IMR-90 (cell line): ENCODE data around the gene NOD2. TPM values are rescaled to one million over a fixed set of nuclear protein-coding genes. Genes with fewer than 3 reads are reported as not detected.

Experiments
- ATAC-seq: fragments of 200-7000 bp; cut with Tn5 transposase; 2 replicates; pipeline ENCODE4 v1.9.1; 2020; ENCODE audit warnings: low read depth, mild to moderate bottlenecking, moderate library complexity
- BruUV-seq: library from RNA; stranded (reverse); fragments of 400-500 nt; replicated peaks from 2 replicates; lab custom pipeline; 2021; lab: Mats Ljungman, UMichigan
- CTCF ChIA-PET: fragments of 300-600 bp; formaldehyde crosslinking; extraction: SDS; loops from one replicate; lab custom pipeline; 2021; ENCODE audit warnings: antibody characterized with exemption; lab: Yijun Ruan, JAX
- POLR2A ChIA-PET: fragments of 300-600 bp; sonication (Branson Sonifier 250); formaldehyde crosslinking; loops from one replicate; lab custom pipeline; 2022; ENCODE audit warnings: antibody characterized with exemption; ENCODE audit not compliant: unreplicated experiment; lab: Charles Lee
- DNase-seq: peaks from one replicate; pipeline ENCODE4 v3.0.0; 2013
- H2AFZ ChIP-seq: replicated peaks from 2 replicates; pipeline ENCODE3; 2013; ENCODE audit warnings: low read length, mild to moderate bottlenecking; ENCODE audit not compliant: poor library complexity
- H2AK5ac ChIP-seq: 2 replicates; pipeline ENCODE4 v1.6.1; 2013; ENCODE audit warnings: low read depth, low read length, inconsistent platforms
- H2AK9ac ChIP-seq: replicated peaks from 2 replicates; pipeline ENCODE3; 2013; ENCODE audit warnings: mild to moderate bottlenecking, low read depth, low read length, moderate library complexity; ENCODE audit not compliant: poor library complexity
- H2BK120ac ChIP-seq: 2 replicates; pipeline ENCODE4 v1.6.1; 2013; ENCODE audit warnings: low read depth, low read length, inconsistent platforms
- H2BK15ac ChIP-seq: 3 replicates; pipeline ENCODE4 v1.6.1; 2013; ENCODE audit warnings: low read depth, low read length, inconsistent platforms
- H2BK20ac ChIP-seq: 2 replicates; pipeline ENCODE4 v1.6.1; 2013; ENCODE audit warnings: low read depth, mild to moderate bottlenecking, inconsistent platforms, low read length, moderate library complexity
- H2BK5ac ChIP-seq: 2 replicates; pipeline ENCODE4 v1.6.1; 2013; ENCODE audit warnings: mild to moderate bottlenecking, low read depth, low read length, inconsistent platforms; ENCODE audit not compliant: poor library complexity, severe bottlenecking
- H3K14ac ChIP-seq: replicated peaks from 2 replicates; pipeline ENCODE4 v1.6.1; 2013; ENCODE audit warnings: low read depth, low read length, inconsistent platforms
- H3K18ac ChIP-seq: 2 replicates; pipeline ENCODE4 v1.6.1; 2013; ENCODE audit warnings: low read depth, low read length, control low read depth
- H3K23ac ChIP-seq: 2 replicates; pipeline ENCODE4 v1.6.1; 2013; ENCODE audit warnings: low read depth, low read length, inconsistent platforms
- H3K27ac ChIP-seq: 2 replicates; pipeline ENCODE4 v1.5.1; 2013; ENCODE audit warnings: mild to moderate bottlenecking, control low read depth, low read length; ENCODE audit not compliant: insufficient read depth
- H3K27me3 ChIP-seq: 2 replicates; pipeline ENCODE4 v1.6.1; 2013; ENCODE audit warnings: low read length; ENCODE audit not compliant: control insufficient read depth, insufficient read depth
- H3K36me3 ChIP-seq: 2 replicates; pipeline ENCODE4 v1.6.1; 2013; ENCODE audit warnings: low read length, mixed read lengths; ENCODE audit not compliant: control insufficient read depth, insufficient read depth
- H3K4ac ChIP-seq: 2 replicates; pipeline ENCODE4 v1.6.1; 2013; ENCODE audit warnings: low read depth, low read length, inconsistent platforms
- H3K4me1 ChIP-seq: 2 replicates; pipeline ENCODE4 v1.6.1; 2013; ENCODE audit warnings: low read length, mixed read lengths; ENCODE audit not compliant: control insufficient read depth, insufficient read depth
- H3K4me2 ChIP-seq: 2 replicates; pipeline ENCODE4 v1.6.1; 2013; ENCODE audit warnings: low read depth, mild to moderate bottlenecking, control low read depth, low read length, moderate library complexity
- H3K4me3 ChIP-seq: 2 replicates; pipeline ENCODE4 v1.5.1; 2013; ENCODE audit warnings: low read depth, mild to moderate bottlenecking, control low read depth, low read length, moderate library complexity; ENCODE audit not compliant: insufficient read depth
- H3K56ac ChIP-seq: 2 replicates; pipeline ENCODE4 v1.6.1; 2013; ENCODE audit warnings: low read length, inconsistent platforms; ENCODE audit not compliant: insufficient read depth; ENCODE audit errors: extremely low read depth
- H3K79me1 ChIP-seq, 2 experiments: 2 replicates each; pipeline ENCODE4 v1.6.1; 2013; ENCODE audit warnings: low read length in 2 of 2, inconsistent platforms in 1 of 2, low read depth in 1 of 2
- H3K9ac ChIP-seq: 2 replicates; pipeline ENCODE4 v1.6.1; 2013; ENCODE audit warnings: low read depth, low read length, control low read depth
- H3K9me1 ChIP-seq: 2 replicates; pipeline ENCODE4 v1.6.1; 2013; ENCODE audit warnings: low read length, inconsistent platforms; ENCODE audit not compliant: insufficient read depth
- H3K9me3 ChIP-seq: 2 replicates; pipeline ENCODE4 v1.6.1; 2013; ENCODE audit warnings: low read length; ENCODE audit not compliant: control insufficient read depth, insufficient read depth
- H4K20me1 ChIP-seq: 2 replicates; pipeline ENCODE4 v1.6.1; 2013; ENCODE audit warnings: low read length, inconsistent platforms; ENCODE audit not compliant: insufficient read depth
- H4K5ac ChIP-seq: 2 replicates; pipeline ENCODE4 v1.6.1; 2013; ENCODE audit warnings: mild to moderate bottlenecking, low read depth, low read length, control low read depth
- H4K8ac ChIP-seq, 2 experiments: 2 replicates each; pipeline ENCODE4 v1.6.1; 2013; ENCODE audit warnings: low read depth in 2 of 2, low read length in 2 of 2, control low read depth in 1 of 2, inconsistent platforms in 1 of 2
- H4K91ac ChIP-seq: 2 replicates; pipeline ENCODE4 v1.6.1; 2013; ENCODE audit warnings: low read depth, low read length, inconsistent platforms; ENCODE audit not compliant: insufficient read depth
- CHD1 ChIP-seq: IDR thresholded peaks from 2 replicates; pipeline ENCODE4 v1.6.1; 2012; ENCODE audit warnings: low read depth, low read length, improper control_type of control experiment
- ELK1 ChIP-seq: fragments of 150-350 bp; IDR thresholded peaks from 2 replicates; pipeline ENCODE4 v1.6.1; 2016; ENCODE audit warnings: low read depth, mild to moderate bottlenecking, low read length, moderate library complexity, borderline replicate concordance
- FOS ChIP-seq: fragments of 150-350 bp; IDR thresholded peaks from 2 replicates; pipeline ENCODE4 v1.6.1; 2016; ENCODE audit warnings: low read depth, low read length
- MAFK ChIP-seq: IDR thresholded peaks from 2 replicates; pipeline ENCODE4 v1.6.1; 2012; ENCODE audit warnings: low read depth, low read length, improper control_type of control experiment
- MAZ ChIP-seq: IDR thresholded peaks from 2 replicates; pipeline ENCODE4 v1.6.1; 2012; ENCODE audit warnings: low read depth, mild to moderate bottlenecking, low read length, improper control_type of control experiment, moderate library complexity, borderline replicate concordance
- POLR2A ChIP-seq: IDR thresholded peaks from 2 replicates; pipeline ENCODE4 v1.6.1; 2012; ENCODE audit warnings: mild to moderate bottlenecking, low read depth, low read length
- RAD21 ChIP-seq: IDR thresholded peaks from 2 replicates; pipeline ENCODE4 v1.6.1; 2012; ENCODE audit warnings: low read length, improper control_type of control experiment
- RCOR1 ChIP-seq: IDR thresholded peaks from 2 replicates; pipeline ENCODE4 v1.6.1; 2012; ENCODE audit warnings: mild to moderate bottlenecking, low read length, improper control_type of control experiment; ENCODE audit not compliant: insufficient replicate concordance
- RFX5 ChIP-seq: IDR thresholded peaks from 2 replicates; pipeline ENCODE4 v1.8.0; 2012; ENCODE audit warnings: low read depth, mild to moderate bottlenecking, low read length, moderate library complexity
- SMC3 ChIP-seq: fragments of 150-350 bp; IDR thresholded peaks from 2 replicates; pipeline ENCODE4 v1.6.1; 2016; ENCODE audit warnings: low read depth, mild to moderate bottlenecking, antibody characterized with exemption, low read length, moderate library complexity
- USF2 ChIP-seq: fragments of 150-350 bp; IDR thresholded peaks from 2 replicates; pipeline ENCODE4 v1.6.1; 2017; ENCODE audit warnings: mild to moderate bottlenecking, antibody characterized with exemption, low read length, low read depth
- WGBS, 2 experiments: methylation state at CpG; one replicate each; pipeline versions ENCODE4 v1.1.5 to v1.1.7; 2013; ENCODE audit warnings: missing lambda C conversion rate in 2 of 2; ENCODE audit not compliant: insufficient read length in 1 of 2; ENCODE audit errors: extremely low coverage in 2 of 2; 5-methylcytosine and 5-hydroxymethylcytosine counted together
- dilution Hi-C: fragments of 300-500 bp; cut with HindIII; formaldehyde crosslinking; loops from one replicate; pipeline ENCODE4 v1.14.3; 2018; ENCODE audit warnings: low sequenced_read_pairs; ENCODE audit not compliant: unreplicated experiment
- in situ Hi-C: fragments of 300-500 bp; cut with MboI; formaldehyde crosslinking; loops from 3 replicates; pipeline ENCODE4 v1.14.3; 2019; ENCODE audit warnings: low sequenced_read_pairs, inconsistent platforms, mixed read lengths
- intact Hi-C: fragments of 100-400 bp; cut with micrococcal nuclease; formaldehyde crosslinking; loops from 2 replicates; pipeline ENCODE4 v1.10.0; 2022
- polyA plus RNA-seq, 3 experiments: library from polyadenylated mRNA; depleted of rRNA; stranded (reverse); fragments of >200 nt; gene quantifications; 2 replicates each; pipeline ENCODE4 v1.2.3, GENCODE V29; 2012; ENCODE audit warnings: low replicate concordance in 1 of 3
- total RNA-seq: library from RNA; depleted of rRNA; stranded (reverse); fragments of >200 nt; gene quantifications from 2 replicates; pipeline ENCODE4 v1.2.3, GENCODE V29; 2012

The NOD2 gene
- total and polyA plus RNA-seq, 2 of the 4 experiments (the other 2 are of a cell fraction), result not detected

- no peak overlapping the region for H2BK15ac ChIP-seq
- H3K4ac ChIP-seq, result no peak overlapping the region
- POLR2A ChIA-PET, result no interaction called here
- dilution Hi-C loops (no loop called here), intact Hi-C loops (no loop called here), in situ Hi-C loops (no loop called here)
- no peak overlapping the region for H3K56ac ChIP-seq
- H3K4me1 ChIP-seq, result no peaks in the 10 kb centered on the region
- no peaks in the 10 kb centered on the region for H3K36me3 ChIP-seq
- no peak overlapping the region for H3K4me3 ChIP-seq
- no peaks in the 10 kb centered on the region; the same call in 1 of the 2 replicates for H3K27me3 ChIP-seq
- H2BK5ac ChIP-seq, result no peak overlapping the region
- DNase-seq (no peak), ATAC-seq (no peak)
- no peak overlapping the region for H4K91ac ChIP-seq
- H3K9ac ChIP-seq, result no peak overlapping the region
- CTCF ChIA-PET, result interaction anchor here (0.6 kb wide), 1 partner anchor 699 kb away, joined by 3 read pairs; no protein-coding TSS in a partner anchor
- no peak overlapping the region for H2AK9ac ChIP-seq
- H4K8ac ChIP-seq, result no peak overlapping the region
- no peak for TF ChIP-seq CHD1
- no peak for TF ChIP-seq ELK1
- no peak for TF ChIP-seq FOS
- no peak for TF ChIP-seq MAZ
- no peak for TF ChIP-seq RAD21
- TF ChIP-seq USF2, result no peak
- no peak for TF ChIP-seq POLR2A
- TF ChIP-seq MAFK, result no peak
- TF ChIP-seq SMC3, result no peak
- no peak for TF ChIP-seq RCOR1
- no peak for TF ChIP-seq RFX5
- no peaks in the 10 kb centered on the region for H3K79me1 ChIP-seq
- no peaks in the 10 kb centered on the region for H3K9me1 ChIP-seq
- H2AK5ac ChIP-seq, result no peak overlapping the region
- H4K5ac ChIP-seq, result no peak overlapping the region
- no peak overlapping the region for H3K18ac ChIP-seq
- no peak overlapping the region for H3K27ac ChIP-seq
- no peak overlapping the region for H2BK20ac ChIP-seq
- H3K14ac ChIP-seq, result no peak overlapping the region
- no peak overlapping the region for H3K4me2 ChIP-seq
- no peaks in the 10 kb centered on the region for H4K20me1 ChIP-seq
- no peak overlapping the region for H3K23ac ChIP-seq
- no CpG with 5 or more reads among the region's 6 CpGs for WGBS, 2 experiments
- no TSS peak for BruUV-seq
- H2AFZ ChIP-seq, result no peak overlapping the region
- H3K9me3 ChIP-seq, result no peaks in the 10 kb centered on the region; the same call in 1 of the 2 replicates
- H2BK120ac ChIP-seq, result no peak overlapping the region
Observed at GRCh38 chr16:50721549-50722404, 28.4 kb downstream of the NOD2 start.
